K562 (cell line): ENCODE results near the gene PPP1R14B. TPM values are rescaled to one million over a fixed set of nuclear protein-coding genes. Genes with fewer than 3 reads are reported as not detected.
A peak's percentile ranks its signal among the peaks of the same experiment; 100 is the strongest.

Source experiments
- ASH1L ChIP-seq: fragments of 450-650 bp; IDR thresholded peaks from 2 replicates; pipeline ENCODE4 v1.6.1; 2018; ENCODE audit warnings: borderline replicate concordance, mild to moderate bottlenecking, low read depth; ENCODE audit not compliant: partially characterized antibody
- E4F1 ChIP-seq: fragments of 250-450 bp; sonication (Bioruptor Pico); IDR thresholded peaks from 2 replicates; pipeline ENCODE4 v1.5.0; 2021; ENCODE audit warnings: mild to moderate bottlenecking, borderline replicate concordance
- SFPQ ChIP-seq: fragments of 200-400 bp; formaldehyde crosslinking; IDR thresholded peaks from 2 replicates; pipeline ENCODE4 v1.6.1; 2017; ENCODE audit warnings: mild to moderate bottlenecking, low read depth, low read length, moderate library complexity
- SMAD4 ChIP-seq: fragments of 250-450 bp; sonication (Bioruptor Pico); conservative IDR thresholded peaks from 2 replicates; pipeline ENCODE4 v1.8.0; 2021; ENCODE audit warnings: inconsistent platforms, mild to moderate bottlenecking, moderate library complexity
- ZHX1 ChIP-seq: fragments of 150-350 bp; conservative IDR thresholded peaks from 2 replicates; pipeline ENCODE4 v1.6.1; 2014; ENCODE audit warnings: low read length
- ZNF146 ChIP-seq: IDR thresholded peaks from one replicate; pipeline ENCODE4 v1.6.1; 2018; ENCODE audit warnings: missing compliant biosample characterization; ENCODE audit not compliant: unreplicated experiment
- polyA plus RNA-seq, 8 experiments: library from polyadenylated mRNA; depleted of rRNA in 4 of 8; stranded (reverse) in 5 of 8; unstranded in 3 of 8; fragments of >200 nt; fragmentation: Nextera tagmentation in 2 of 8; fragmentation: Illumina TruSeq in 1 of 8; extraction: Ambion mirVana in 2 of 8; extraction: Trizol in 1 of 8; gene quantifications; 2 replicates each; pipeline versions ENCODE4 v1.2.1 to v1.2.3, GENCODE V29; 2011 to 2014; ENCODE audit warnings: inconsistent platforms in 1 of 8, missing spikeins in 1 of 8
- total RNA-seq, 7 experiments: library from RNA; depleted of rRNA in 6 of 7; stranded (reverse); fragments of >200 nt in 6 of 7; fragmentation: Illumina TruSeq in 2 of 7; extraction: Trizol in 2 of 7; gene quantifications; 2 replicates each; pipeline versions ENCODE4 v1.2.1 to v1.2.3, GENCODE V29; 2011 to 2021; ENCODE audit warnings: low replicate concordance in 1 of 7
- TF ChIP-seq, protein P1 (sequence below): sonication (generic); formaldehyde crosslinking; IDR thresholded peaks from 2 replicates; pipeline ENCODE4 v1.8.1; 2023; ENCODE audit warnings: mild to moderate bottlenecking, missing genetic modification reagents, moderate library complexity

The PPP1R14B gene
- total and polyA plus RNA-seq, 9 of the 15 experiments (the other 6 are each of a cell fraction or from before 2014, with no cell fraction given), result 7.7 to 566 (median 212) TPM

DNA sequence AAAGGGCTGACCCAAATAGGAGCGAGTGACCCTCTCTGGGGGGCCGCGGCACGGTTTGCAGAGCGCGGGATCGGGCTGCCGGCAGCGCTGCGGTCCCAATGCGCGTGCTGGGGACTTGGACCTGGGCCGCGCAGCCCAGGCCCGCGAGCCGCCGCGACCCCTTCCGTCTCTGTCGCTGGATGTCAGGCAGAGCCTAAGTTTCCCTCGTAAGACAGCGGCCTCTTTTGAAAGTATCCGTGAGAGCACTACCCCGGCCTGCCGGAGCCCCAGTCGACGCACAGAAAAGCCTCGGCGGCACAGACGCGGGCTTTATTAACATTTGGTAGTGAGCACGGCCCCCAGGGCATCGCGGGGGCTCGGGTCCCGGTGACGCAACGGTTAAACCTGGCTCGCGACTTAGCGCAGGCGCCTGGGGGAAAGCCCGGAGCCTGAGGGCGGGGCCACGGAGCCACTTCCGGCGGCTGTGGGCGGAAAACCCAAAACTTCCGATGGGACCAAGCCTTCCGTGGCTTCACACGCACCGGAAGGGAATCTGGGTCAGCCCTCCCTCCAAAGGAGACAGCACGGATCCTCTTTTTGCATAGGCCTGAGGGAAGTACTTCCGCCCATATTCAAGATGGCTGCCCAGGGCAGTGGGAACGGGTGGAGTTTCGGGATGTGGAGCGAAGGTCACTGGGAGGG is 22.9 kb upstream of the PPP1R14B start (continued):
- TF ChIP-seq ZHX1 (0 out of 2 replicates have a peak, but pooled peaks have one; percentile 12), ZNF146 (no peak), SMAD4 (peak; percentile 43), ASH1L (peak; percentile 86), SFPQ (no peak), E4F1 (CRISPR knock-in tag) (no peak)
- TF ChIP-seq, protein P1, sequence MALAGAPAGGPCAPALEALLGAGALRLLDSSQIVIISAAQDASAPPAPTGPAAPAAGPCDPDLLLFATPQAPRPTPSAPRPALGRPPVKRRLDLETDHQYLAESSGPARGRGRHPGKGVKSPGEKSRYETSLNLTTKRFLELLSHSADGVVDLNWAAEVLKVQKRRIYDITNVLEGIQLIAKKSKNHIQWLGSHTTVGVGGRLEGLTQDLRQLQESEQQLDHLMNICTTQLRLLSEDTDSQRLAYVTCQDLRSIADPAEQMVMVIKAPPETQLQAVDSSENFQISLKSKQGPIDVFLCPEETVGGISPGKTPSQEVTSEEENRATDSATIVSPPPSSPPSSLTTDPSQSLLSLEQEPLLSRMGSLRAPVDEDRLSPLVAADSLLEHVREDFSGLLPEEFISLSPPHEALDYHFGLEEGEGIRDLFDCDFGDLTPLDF (CRISPR knock-in tag), result peak; percentile 66
